ENCODE measurements around the gene PHLPP1.

- TF ChIP-seq POLR2A (IDR thresholded peaks at IDR 0.05): no peak
- no peak for TF ChIP-seq CTCF (IDR thresholded peaks at IDR 0.05 in 4 of 5, conservative IDR thresholded peaks at IDR 0.05 in 1 of 5)
These were observed 5.6 kb downstream of the PHLPP1 start for GRCh38 chr18:62720766-62721613.

Data from gastrocnemius medialis (tissue), 4 donors.